ENCODE results near the gene TMEM178A.
"Not testable (repeated sequence)": the region's sequence is repeated elsewhere in the genome, so short reads cannot be mapped to it uniquely, and the experiment has no call there.

Gene TMEM178A

GRCh38 chr2:39665811-39666490 is at the start of gene TMEM178A:
Gene TMEM178A, plus strand, starts transcription at chr2:39665917. Its CDS starts 58 bp downstream, at chr2:39665975.
- no peak for FAIRE-seq

- no peak for FAIRE-seq
Observed at GRCh38 chr2:39618236-39618635, 47.5 kb upstream of the TMEM178A start.

- FAIRE-seq = no peak
Observed at GRCh38 chr2:39618736-39619135, 47.0 kb upstream of the TMEM178A start.

- no peak for FAIRE-seq
Observed at GRCh38 chr2:39620067-39620466, 45.6 kb upstream of the TMEM178A start.

GRCh38 chr2:39621596-39621995 is 44.1 kb upstream of the TMEM178A start:
- peak; percentile 38 for FAIRE-seq

- no peak for FAIRE-seq
Observed at GRCh38 chr2:39622860-39623259, 42.9 kb upstream of the TMEM178A start.

- FAIRE-seq = no peak
Observed at GRCh38 chr2:39623917-39624316, 41.8 kb upstream of the TMEM178A start.

GRCh38 chr2:39625193-39625926 is 40.4 kb upstream of the TMEM178A start:
- FAIRE-seq = no peak

- FAIRE-seq = no peak
Observed at GRCh38 chr2:39625927-39626270, 39.8 kb upstream of the TMEM178A start.

- not testable (repeated sequence) for FAIRE-seq
Observed at GRCh38 chr2:39628346-39628745, 37.4 kb upstream of the TMEM178A start.

- FAIRE-seq = no peak
Observed at GRCh38 chr2:39629646-39630045, 36.1 kb upstream of the TMEM178A start.

- no peak for FAIRE-seq
Observed at GRCh38 chr2:39631256-39631655, 34.5 kb upstream of the TMEM178A start.

GRCh38 chr2:39631718-39632117 is 34.0 kb upstream of the TMEM178A start:
- peak; percentile 63 for FAIRE-seq

- peak; percentile 37 for FAIRE-seq
Observed at GRCh38 chr2:39632876-39633275, 32.8 kb upstream of the TMEM178A start.

- FAIRE-seq = no peak
Observed at GRCh38 chr2:39636306-39636705, 29.4 kb upstream of the TMEM178A start.

- FAIRE-seq = no peak
Observed at GRCh38 chr2:39638581-39638980, 27.1 kb upstream of the TMEM178A start.

- FAIRE-seq = no peak
Observed at GRCh38 chr2:39640107-39640506, 25.6 kb upstream of the TMEM178A start.

GRCh38 chr2:39640681-39641080 is 25.0 kb upstream of the TMEM178A start:
- FAIRE-seq = no peak

- no peak for FAIRE-seq
Observed at GRCh38 chr2:39641635-39642034, 24.1 kb upstream of the TMEM178A start.

- peak; percentile 80 for FAIRE-seq
Observed at GRCh38 chr2:39642051-39642718, 23.5 kb upstream of the TMEM178A start.

GRCh38 chr2:39645826-39646225 is 19.9 kb upstream of the TMEM178A start:
- no peak for FAIRE-seq

GRCh38 chr2:39646267-39646666 is 19.4 kb upstream of the TMEM178A start:
- no peak for FAIRE-seq

GRCh38 chr2:39647104-39647765 is 18.5 kb upstream of the TMEM178A start:
- FAIRE-seq = no peak
